Spleen (tissue), 7 donors: ENCODE results near the gene FAM120B.

Experiments
- CTCF ChIP-seq, 11 experiments: fragments of 200-600 bp in 7 of 11; fragments of 450-650 bp in 4 of 11; sonication (generic) in 4 of 11; IDR thresholded peaks in 8 of 11; conservative IDR thresholded peaks in 3 of 11; 1 replicate in 7 of 11; 2 replicates in 4 of 11; pipeline versions ENCODE4 v1.4.0 to v1.8.0; 2016 to 2021; ENCODE audit warnings: antibody characterized with exemption in 11 of 11, inconsistent platforms in 4 of 11, mild to moderate bottlenecking in 1 of 11
- POLR2A ChIP-seq, 3 donors: fragments of 450-650 bp; IDR thresholded peaks; one replicate each; pipeline ENCODE4 v1.5.1; 2017; ENCODE audit warnings: antibody characterized with exemption in 3 of 3, mild to moderate bottlenecking in 1 of 3
- POLR2AphosphoS5 ChIP-seq, 3 donors: sonication (generic); formaldehyde crosslinking; IDR thresholded peaks; one replicate each; pipeline ENCODE4 v1.5.1; 2017; ENCODE audit warnings: antibody characterized with exemption in 3 of 3
- donor health status: DM: no; HTN: no; CAD: no; lungs with moderate emphysema.
- donor health status: DM: no; HTN: no; CAD: no.
- donor health status: DM: no; HTN: no; CAD: no.

GRCh38 chr6:170276369-170277057, 30.0 kb upstream of the FAM120B start:
- TF ChIP-seq POLR2A (IDR thresholded peaks at IDR 0.05) (no peak), CTCF (IDR thresholded peaks at IDR 0.05 in 8 of 11, conservative IDR thresholded peaks at IDR 0.05 in 3 of 11) (no peak), POLR2AphosphoS5 (IDR thresholded peaks at IDR 0.05) (peak; percentile 61 to 76 (median 64))
